Gastrocnemius medialis (tissue), 4 donors: ENCODE data around the gene TMCO4. TPM values are rescaled to one million over a fixed set of nuclear protein-coding genes. Genes with fewer than 3 reads are reported as not detected.
A peak's percentile ranks its signal among the peaks of the same experiment; 100 is the strongest.

Source experiments
- ATAC-seq, 2 donors: fragments of 150-250 bp; one replicate each; pipeline ENCODE4 v1.9.1; 2016
- DNase-seq, 2 donors: peaks; one replicate each; pipeline ENCODE4 v3.0.0-alpha.2; 2019
- H3K27ac ChIP-seq, 4 donors: fragments of 200-600 bp; sonication (generic); 1 replicate in 1 of 4; 2 replicates in 3 of 4; pipeline ENCODE4 v1.5.1; 2016 to 2018; ENCODE audit warnings: mild to moderate bottlenecking in 2 of 4, moderate library complexity in 1 of 4
- H3K27me3 ChIP-seq, 3 donors: fragments of 200-600 bp; sonication (generic) in 2 of 3; 1 replicate in 1 of 3; 2 replicates in 2 of 3; pipeline versions ENCODE4 v1.5.1 to v1.6.0; 2016 to 2019; ENCODE audit warnings: mild to moderate bottlenecking in 1 of 3, moderate library complexity in 1 of 3
- H3K36me3 ChIP-seq, 2 donors: fragments of 200-600 bp; sonication (generic) in 1 of 2; one replicate each; pipeline ENCODE4 v1.5.1; 2017 to 2018
- H3K4me1 ChIP-seq, 2 donors: fragments of 200-600 bp; sonication (generic) in 1 of 2; one replicate each; pipeline ENCODE4 v1.5.1; 2016 to 2017; ENCODE audit warnings: mild to moderate bottlenecking in 2 of 2
- H3K4me3 ChIP-seq, 4 donors: fragments of 200-600 bp; sonication (generic) in 3 of 4; 1 replicate in 1 of 4; 2 replicates in 3 of 4; pipeline ENCODE4 v1.5.1; 2016 to 2019; ENCODE audit warnings: mild to moderate bottlenecking in 2 of 4
- H3K9me3 ChIP-seq, 3 donors: fragments of 200-600 bp; sonication (generic) in 2 of 3; 1 replicate in 1 of 3; 2 replicates in 2 of 3; pipeline ENCODE4 v1.5.1; 2016 to 2019
- POLR2A ChIP-seq, 2 donors: fragments of 450-650 bp; IDR thresholded peaks; one replicate each; pipeline ENCODE4 v1.6.1; 2017; ENCODE audit warnings: antibody characterized with exemption in 2 of 2, mild to moderate bottlenecking in 2 of 2, moderate library complexity in 2 of 2
- in situ Hi-C, 4 donors: fragments of 200-750 bp; cut with MboI; loops; one replicate each; pipeline versions ENCODE4 v1.15.0 to v1.8.0; 2017; ENCODE audit warnings: low sequenced_read_pairs in 4 of 4
- intact Hi-C: fragments of 100-400 bp; cut with DNase I; formaldehyde crosslinking; loops from one replicate; pipeline ENCODE4 v1.15.1; 2023; ENCODE audit warnings: low total_unique reads
- total RNA-seq, 4 donors: library from RNA; depleted of rRNA; stranded (reverse); fragments of >200 nt; gene quantifications; one replicate each; pipeline versions ENCODE4 v1.1.0 to v1.2.3, GENCODE V29; 2016
- TF ChIP-seq, protein P1 (sequence below), 5 experiments: fragments of 450-650 bp in 3 of 5; fragments of 200-600 bp in 2 of 5; sonication (generic) in 2 of 5; IDR thresholded peaks in 4 of 5; conservative IDR thresholded peaks in 1 of 5; 1 replicate in 4 of 5; 2 replicates in 1 of 5; pipeline ENCODE4 v1.5.1; 2016 to 2019; ENCODE audit warnings: antibody characterized with exemption in 5 of 5, mild to moderate bottlenecking in 3 of 5, moderate library complexity in 3 of 5

TMCO4 gene
- total RNA-seq, 4 donors from 2014 or later, result 0.95 to 3.9 (median 2.4) TPM

DNA sequence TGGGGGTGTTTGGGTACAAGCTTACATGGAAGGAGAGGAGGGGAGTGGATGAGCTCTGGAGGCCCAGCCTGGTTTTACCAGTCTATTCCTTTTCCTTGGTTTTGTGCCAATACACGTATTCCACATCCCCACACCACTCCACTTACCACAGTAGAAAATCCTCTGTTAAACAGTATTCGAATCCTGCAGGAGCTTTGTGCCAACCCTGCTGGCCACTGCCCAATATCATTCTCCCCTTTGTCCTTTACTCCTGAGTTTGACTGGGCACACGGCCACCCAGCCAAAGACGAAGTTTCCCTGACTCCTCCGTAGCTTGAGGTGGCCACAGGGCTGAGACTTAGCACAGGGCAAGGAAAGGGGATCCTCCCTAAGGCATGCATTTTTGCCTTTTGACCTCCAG lies 61.6 kb downstream of the TMCO4 start:
- peaks cover 8 to 10% of the 10 kb centered on the region in 2 donors for H3K4me1 ChIP-seq
- H3K27ac ChIP-seq, result no peak overlapping the region
- no peak overlapping the region for H3K4me3 ChIP-seq
- no peaks in the 10 kb centered on the region for H3K9me3 ChIP-seq
- no peak for TF ChIP-seq POLR2A (IDR thresholded peaks at IDR 0.05)
- TF ChIP-seq, protein P1, sequence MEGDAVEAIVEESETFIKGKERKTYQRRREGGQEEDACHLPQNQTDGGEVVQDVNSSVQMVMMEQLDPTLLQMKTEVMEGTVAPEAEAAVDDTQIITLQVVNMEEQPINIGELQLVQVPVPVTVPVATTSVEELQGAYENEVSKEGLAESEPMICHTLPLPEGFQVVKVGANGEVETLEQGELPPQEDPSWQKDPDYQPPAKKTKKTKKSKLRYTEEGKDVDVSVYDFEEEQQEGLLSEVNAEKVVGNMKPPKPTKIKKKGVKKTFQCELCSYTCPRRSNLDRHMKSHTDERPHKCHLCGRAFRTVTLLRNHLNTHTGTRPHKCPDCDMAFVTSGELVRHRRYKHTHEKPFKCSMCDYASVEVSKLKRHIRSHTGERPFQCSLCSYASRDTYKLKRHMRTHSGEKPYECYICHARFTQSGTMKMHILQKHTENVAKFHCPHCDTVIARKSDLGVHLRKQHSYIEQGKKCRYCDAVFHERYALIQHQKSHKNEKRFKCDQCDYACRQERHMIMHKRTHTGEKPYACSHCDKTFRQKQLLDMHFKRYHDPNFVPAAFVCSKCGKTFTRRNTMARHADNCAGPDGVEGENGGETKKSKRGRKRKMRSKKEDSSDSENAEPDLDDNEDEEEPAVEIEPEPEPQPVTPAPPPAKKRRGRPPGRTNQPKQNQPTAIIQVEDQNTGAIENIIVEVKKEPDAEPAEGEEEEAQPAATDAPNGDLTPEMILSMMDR (IDR thresholded peaks at IDR 0.05 in 4 of 5, conservative IDR thresholded peaks at IDR 0.05 in 1 of 5), result no peak
- ATAC-seq, result no peak
- intact Hi-C loops, result no loop called here
- no peak for DNase-seq
- H3K36me3 ChIP-seq, result no peaks in the 10 kb centered on the region
- in situ Hi-C loops, result no loop called here
- H3K27me3 ChIP-seq, result no peaks in the 10 kb centered on the region

DNA sequence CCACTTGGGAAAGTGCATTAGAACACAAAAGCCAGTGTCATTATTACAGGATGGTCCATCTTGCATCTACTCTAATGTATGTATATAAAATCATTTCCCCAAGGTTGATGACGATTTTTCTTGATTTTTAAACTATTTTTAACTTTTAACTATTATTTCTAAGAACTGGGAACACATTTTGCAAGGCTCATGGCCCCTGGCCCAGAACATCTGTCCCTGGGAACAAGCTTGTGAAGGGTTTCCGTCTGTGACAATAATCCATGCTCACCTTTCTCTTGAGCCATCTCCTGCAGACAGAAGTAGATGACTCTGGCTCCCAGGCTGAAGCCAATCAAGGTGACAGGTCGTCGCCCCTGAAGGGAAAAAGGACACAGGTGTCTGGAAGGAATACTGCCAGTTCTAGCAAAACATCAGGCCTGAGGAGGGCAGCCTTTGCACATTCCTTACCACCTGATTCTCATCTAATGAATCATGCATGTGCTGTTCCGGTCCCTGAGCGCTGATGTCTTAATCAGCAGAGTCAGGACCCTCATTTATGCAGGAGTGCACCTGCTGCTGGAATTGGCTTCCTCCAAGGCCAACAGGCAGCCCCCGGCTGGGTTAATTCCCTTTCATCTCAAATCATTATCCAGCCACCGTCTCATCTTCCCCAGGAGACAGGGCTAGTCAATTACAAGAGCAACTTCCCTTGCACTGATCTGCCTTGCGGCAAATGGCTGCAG lies 62.5 kb downstream of the TMCO4 start:
- TF ChIP-seq POLR2A (IDR thresholded peaks at IDR 0.05), result no peak
- TF ChIP-seq, protein P1 (IDR thresholded peaks at IDR 0.05 in 4 of 5, conservative IDR thresholded peaks at IDR 0.05 in 1 of 5), result no peak
- H3K36me3 ChIP-seq, result no peaks in the 10 kb centered on the region
- DNase-seq, result peak in 1 of 2 donors; percentile 20
- no peak for ATAC-seq
- peaks cover 8 to 10% of the 10 kb centered on the region in 2 donors for H3K4me1 ChIP-seq
- H3K27me3 ChIP-seq, result no peaks in the 10 kb centered on the region
- H3K4me3 ChIP-seq, result no peak overlapping the region
- H3K27ac ChIP-seq, result no peak overlapping the region
- in situ Hi-C loops, result no loop called here
- intact Hi-C loops, result no loop called here
- H3K9me3 ChIP-seq, result no peaks in the 10 kb centered on the region

DNA sequence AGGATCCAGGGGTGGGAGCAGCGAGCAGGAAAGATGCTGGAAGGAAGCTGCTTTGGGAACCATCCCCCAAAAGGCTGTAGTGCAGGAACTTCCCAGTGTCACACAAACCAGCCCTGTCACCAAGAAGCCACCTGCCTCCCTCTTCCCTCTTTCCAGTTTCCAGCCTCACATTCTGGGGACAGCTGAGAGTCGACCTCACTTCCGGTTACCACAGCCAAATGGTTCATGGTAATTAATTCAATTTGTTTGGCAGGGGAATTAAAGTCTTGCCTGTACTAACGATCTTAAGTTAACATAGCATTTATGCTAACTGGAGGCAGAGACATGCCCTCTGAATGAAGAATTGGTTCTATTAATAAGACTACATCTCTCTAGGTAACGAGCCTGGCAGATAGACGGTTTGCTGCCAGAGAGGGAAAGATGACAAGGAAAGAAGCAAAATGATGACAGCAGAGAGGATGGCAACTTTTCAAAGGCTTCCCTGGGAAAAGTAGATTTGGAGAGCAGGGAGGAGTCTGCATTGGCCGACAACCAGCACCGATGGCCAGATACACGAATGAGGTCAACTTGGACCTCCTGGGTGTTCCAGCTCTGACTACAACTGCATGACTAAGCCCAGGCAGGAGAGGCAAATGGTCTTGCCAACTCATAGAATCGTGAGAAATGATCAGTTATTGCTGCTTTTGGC lies 64.1 kb downstream of the TMCO4 start:
- no peaks in the 10 kb centered on the region for H3K27me3 ChIP-seq
- peak; percentile 47 to 74 for DNase-seq
- no peaks in the 10 kb centered on the region for H3K9me3 ChIP-seq
- TF ChIP-seq POLR2A (IDR thresholded peaks at IDR 0.05), result no peak
- TF ChIP-seq, protein P1 (IDR thresholded peaks at IDR 0.05 in 4 of 5, conservative IDR thresholded peaks at IDR 0.05 in 1 of 5), result no peak
- peaks cover 8 to 10% of the 10 kb centered on the region in 2 donors for H3K4me1 ChIP-seq
- in situ Hi-C loops, result no loop called here
- H3K27ac ChIP-seq, result peak overlapping the region in 3 of 4 donors; percentile 1 to 50 (median 43)
- H3K36me3 ChIP-seq, result no peaks in the 10 kb centered on the region
- no peak overlapping the region for H3K4me3 ChIP-seq
- intact Hi-C loops, result no loop called here
- ATAC-seq, result peak; percentile 80 to 83

DNA sequence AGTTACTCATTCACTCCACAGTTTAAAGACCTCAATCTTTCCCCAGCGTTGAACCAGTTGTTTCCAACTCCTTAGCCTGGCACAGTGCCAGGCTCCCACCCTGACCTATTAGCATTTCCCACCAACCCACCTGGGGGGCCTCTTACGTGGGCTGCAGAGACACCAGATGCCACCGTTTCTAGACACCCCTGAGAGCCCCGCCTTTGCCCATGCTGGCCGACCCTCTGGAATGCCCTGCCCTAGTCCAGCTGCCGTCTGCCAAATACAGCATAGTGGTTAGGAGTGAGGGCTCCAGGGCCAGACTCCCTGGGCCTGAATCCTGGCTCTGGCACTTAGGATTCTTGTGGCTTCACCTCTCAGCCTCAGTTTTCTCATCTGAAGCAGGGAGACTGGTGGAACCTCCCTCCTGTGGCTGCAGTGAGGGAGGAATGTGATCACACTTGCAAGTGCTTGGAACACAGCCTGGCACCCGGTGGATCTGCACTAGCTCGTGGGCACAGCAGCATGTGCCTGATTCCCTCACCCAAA lies 65.2 kb downstream of the TMCO4 start:
- no peaks in the 10 kb centered on the region for H3K9me3 ChIP-seq
- H3K27ac ChIP-seq, result no peak overlapping the region
- in situ Hi-C loops, result no loop called here
- H3K27me3 ChIP-seq, result no peaks in the 10 kb centered on the region
- intact Hi-C loops, result no loop called here
- no peak overlapping the region for H3K4me3 ChIP-seq
- H3K4me1 ChIP-seq, result peaks cover 8 to 10% of the 10 kb centered on the region in 2 donors
- H3K36me3 ChIP-seq, result no peaks in the 10 kb centered on the region
- DNase-seq (no peak), ATAC-seq (no peak)
- TF ChIP-seq POLR2A (IDR thresholded peaks at IDR 0.05), result no peak
- TF ChIP-seq, protein P1 (IDR thresholded peaks at IDR 0.05 in 4 of 5, conservative IDR thresholded peaks at IDR 0.05 in 1 of 5), result no peak
